Choroid plexus epithelial cell (primary cell): ENCODE results near the gene CCDC141.

Experiments
- DNase-seq: peaks from one replicate; pipeline ENCODE4 v3.0.0-alpha.2; 2010; ENCODE audit warnings: low read depth
- H3K4me3 ChIP-seq: 2 replicates; pipeline ENCODE4 v1.5.1; 2011; ENCODE audit warnings: low read depth, mild to moderate bottlenecking, control low read depth, low read length, moderate library complexity
- TF ChIP-seq, protein P1 (sequence below): conservative IDR thresholded peaks from 2 replicates; pipeline ENCODE4 v1.5.1; 2011; ENCODE audit warnings: low read depth, mild to moderate bottlenecking, control low read depth, inconsistent platforms, low read length, moderate library complexity

The CCDC141 gene

GRCh38 chr2:178877874-178878273 is 172.1 kb downstream of the CCDC141 start:
- no peak overlapping the region for H3K4me3 ChIP-seq
- no peak for DNase-seq
- TF ChIP-seq, protein P1, sequence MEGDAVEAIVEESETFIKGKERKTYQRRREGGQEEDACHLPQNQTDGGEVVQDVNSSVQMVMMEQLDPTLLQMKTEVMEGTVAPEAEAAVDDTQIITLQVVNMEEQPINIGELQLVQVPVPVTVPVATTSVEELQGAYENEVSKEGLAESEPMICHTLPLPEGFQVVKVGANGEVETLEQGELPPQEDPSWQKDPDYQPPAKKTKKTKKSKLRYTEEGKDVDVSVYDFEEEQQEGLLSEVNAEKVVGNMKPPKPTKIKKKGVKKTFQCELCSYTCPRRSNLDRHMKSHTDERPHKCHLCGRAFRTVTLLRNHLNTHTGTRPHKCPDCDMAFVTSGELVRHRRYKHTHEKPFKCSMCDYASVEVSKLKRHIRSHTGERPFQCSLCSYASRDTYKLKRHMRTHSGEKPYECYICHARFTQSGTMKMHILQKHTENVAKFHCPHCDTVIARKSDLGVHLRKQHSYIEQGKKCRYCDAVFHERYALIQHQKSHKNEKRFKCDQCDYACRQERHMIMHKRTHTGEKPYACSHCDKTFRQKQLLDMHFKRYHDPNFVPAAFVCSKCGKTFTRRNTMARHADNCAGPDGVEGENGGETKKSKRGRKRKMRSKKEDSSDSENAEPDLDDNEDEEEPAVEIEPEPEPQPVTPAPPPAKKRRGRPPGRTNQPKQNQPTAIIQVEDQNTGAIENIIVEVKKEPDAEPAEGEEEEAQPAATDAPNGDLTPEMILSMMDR, result no peak

GRCh38 chr2:178874529-178875240 is 175.3 kb downstream of the CCDC141 start:
- no peak for DNase-seq
- TF ChIP-seq, protein P1, result no peak
- no peak overlapping the region for H3K4me3 ChIP-seq

GRCh38 chr2:178873912-178874311 is 176.0 kb downstream of the CCDC141 start:
- no peak for DNase-seq
- TF ChIP-seq, protein P1, result no peak
- no peak overlapping the region for H3K4me3 ChIP-seq

- TF ChIP-seq, protein P1, result no peak
- H3K4me3 ChIP-seq, result no peak overlapping the region
- DNase-seq, result no peak
Observed at GRCh38 chr2:178871536-178871935, 178.4 kb downstream of the CCDC141 start.

- DNase-seq, result peak; percentile 43
Observed at GRCh38 chr2:178870703-178871102, 179.2 kb downstream of the CCDC141 start.

GRCh38 chr2:178865999-178866398 is 183.9 kb downstream of the CCDC141 start:
- TF ChIP-seq, protein P1, result no peak
- DNase-seq, result no peak
- no peak overlapping the region for H3K4me3 ChIP-seq

More at GRCh38 chr2:178870703-178871102, 179.2 kb downstream of the CCDC141 start:
- TF ChIP-seq, protein P1, result no peak
- H3K4me3 ChIP-seq, result no peak overlapping the region
